HG03196 (cell line): ENCODE results near the gene HHATL.
"Not testable (repeated sequence)": the region's sequence is repeated elsewhere in the genome, so short reads cannot be mapped to it uniquely, and the experiment has no call there.

ENCODE experiments used
- ATAC-seq: cut with Tn5 transposase; IDR thresholded peaks from one replicate; pipeline ENCODE4 v1.9.1; 2021; ENCODE audit not compliant: unreplicated experiment

The HHATL gene

DNA sequence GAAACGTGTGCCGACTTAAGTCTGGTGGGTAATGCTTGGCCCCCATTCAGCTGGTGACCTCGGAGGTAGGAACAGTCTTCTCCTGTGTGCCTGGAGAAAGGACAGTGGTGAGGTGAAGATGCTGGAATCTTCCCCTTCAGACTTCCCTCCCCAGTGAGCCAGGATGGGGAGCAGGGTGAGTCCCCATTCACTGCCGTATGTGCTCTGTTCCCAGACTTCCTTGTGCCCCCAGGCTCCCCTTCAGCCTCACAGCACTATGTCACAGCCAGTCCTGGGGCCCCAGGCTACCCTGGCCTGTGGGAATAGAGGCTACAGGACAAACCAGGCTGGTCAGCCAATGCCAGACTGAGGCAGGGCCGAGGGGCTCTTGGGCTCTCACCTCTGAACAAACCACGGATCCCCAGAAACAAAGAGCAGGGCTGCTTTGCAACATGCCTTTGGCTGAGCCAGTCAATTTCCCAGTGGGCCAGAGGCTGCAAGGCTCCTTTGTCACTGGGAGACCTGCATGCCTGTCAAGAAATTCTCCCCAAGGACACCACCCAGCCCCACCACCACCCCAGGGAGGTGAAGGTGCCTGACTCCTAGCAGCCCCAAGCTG, 31.8 kb upstream of the HHATL start:
- ATAC-seq: no peak

DNA sequence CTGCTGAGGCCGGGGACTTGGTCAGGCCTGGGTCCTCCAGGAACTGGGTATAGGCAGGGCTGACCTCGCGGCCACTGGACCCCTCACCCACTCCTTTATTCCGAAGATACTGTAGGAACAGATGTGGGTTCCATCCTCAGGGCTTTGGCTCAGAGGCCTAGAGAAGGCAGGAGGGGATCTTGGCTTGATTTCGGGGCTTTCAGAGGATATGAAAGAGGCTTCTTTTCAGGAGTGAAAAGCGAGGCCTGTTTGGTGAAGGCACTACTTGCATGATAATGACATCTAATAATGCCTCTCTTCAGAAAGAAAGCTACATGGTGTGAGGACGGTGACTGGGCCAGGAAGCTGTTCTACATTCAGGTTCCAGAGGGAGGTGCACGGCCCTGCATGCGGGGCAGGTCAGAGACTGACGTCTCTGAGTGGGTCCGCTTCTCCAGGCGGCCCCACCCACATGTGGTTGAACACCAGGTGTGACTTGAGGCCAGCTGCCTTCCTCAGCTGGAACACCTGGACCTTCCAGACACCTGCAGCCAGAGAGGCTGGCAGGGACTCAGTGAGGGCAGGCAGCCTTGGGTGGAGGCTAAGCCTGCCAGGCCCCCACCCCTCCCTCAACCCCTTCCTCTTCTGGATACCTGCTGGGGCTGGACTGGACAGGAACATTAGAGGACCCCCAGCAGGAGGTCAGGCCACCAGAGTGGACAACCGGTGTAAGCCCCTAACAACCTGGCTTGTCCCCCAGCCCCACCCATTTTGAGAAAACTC, 31.1 kb upstream of the HHATL start:
- no peak for ATAC-seq

DNA sequence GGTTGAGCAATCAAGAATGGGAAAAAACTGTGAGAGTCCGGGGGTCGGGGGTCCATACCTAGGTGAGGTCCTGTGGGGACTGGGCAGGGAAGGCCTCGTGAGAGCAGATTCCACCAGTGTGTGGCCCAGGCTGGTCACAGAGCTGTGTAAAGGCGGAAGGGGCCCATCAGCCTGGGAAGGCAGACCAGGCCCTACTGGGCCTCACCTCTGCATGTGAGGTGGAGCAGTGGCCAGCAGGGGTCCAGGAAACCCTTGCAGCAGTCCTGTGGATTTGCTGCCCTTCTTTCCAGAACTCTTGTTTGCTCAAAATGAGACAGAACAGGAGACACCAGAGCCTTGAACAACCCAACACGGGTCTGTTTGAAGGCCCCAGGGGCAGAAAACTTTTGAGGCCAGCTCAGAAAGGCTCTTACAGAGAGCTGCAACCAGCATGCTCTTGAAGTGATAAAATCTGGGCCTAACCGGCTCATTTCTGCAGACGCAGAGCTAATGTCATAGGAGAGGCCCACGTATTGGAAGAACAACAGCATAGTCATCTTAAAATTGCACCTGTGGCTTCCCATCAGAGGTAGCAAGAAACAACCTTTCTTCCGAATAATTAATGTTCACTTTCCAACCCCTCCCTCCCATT, 30.3 kb upstream of the HHATL start:
- no peak for ATAC-seq

DNA sequence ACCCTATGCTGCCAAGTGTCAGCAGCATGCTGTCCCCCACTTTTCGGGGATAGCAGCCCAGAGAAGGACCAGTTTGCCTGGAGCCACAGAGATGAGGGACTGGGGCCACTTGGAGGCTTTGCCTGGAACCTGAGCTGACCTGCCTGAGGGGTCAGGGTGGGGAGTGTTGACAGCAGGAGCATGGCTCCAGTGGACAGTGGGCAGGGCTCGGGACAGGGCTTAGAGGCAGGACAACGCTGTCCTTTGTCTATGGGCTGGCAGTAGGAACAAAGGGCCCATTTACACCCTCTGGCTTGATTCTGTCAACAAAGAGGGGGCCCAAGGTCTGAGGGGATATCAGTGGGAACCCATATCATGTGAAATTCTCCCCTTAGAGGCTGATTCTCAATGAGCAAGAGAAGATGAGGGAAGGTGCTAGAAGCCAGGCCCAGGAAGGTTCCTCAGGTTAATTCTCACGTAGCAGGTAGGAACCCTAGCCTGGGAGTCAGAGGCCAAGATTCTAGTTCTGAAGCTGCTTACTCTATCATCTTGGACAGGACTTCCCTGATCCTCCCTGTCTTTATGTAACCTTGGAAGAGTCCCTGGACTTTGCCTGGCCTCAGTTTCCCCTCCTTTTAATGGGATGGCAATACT, 29.7 kb upstream of the HHATL start:
- no peak for ATAC-seq

DNA sequence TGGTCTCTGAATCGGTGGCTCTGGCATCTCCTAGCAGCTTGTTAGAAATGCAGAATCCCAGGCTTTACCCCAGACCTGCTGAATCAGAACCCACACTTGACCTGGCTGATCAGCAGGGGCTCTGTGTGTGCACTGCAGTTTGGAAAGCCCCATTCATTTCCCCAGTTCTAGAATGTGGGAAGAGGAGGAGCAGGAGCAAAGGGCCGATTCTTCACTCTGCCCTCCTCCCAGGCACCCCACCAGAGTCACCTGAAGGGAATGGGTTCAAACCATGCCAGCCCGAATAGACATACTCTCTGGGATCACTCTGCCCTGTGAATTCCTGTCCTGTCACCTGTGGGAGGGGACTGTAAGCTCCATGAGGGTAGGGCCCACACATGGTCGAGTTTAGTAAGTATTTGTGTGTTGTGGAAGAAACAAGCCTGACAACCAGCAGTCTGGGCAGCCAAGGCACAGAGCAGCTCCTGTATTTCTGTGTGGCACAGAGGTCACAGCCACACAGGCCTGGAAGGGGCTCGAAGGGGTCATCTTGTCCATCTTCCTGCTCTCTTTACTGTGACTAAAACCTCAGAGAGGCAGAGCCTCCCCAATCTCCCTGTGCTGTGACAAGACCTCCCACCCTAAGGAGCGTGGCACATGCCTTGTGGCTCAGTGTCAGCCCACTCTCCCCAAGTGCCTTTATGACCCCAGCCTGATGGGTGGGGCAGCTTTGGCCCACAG, 29.0 kb upstream of the HHATL start:
- ATAC-seq: no peak

DNA sequence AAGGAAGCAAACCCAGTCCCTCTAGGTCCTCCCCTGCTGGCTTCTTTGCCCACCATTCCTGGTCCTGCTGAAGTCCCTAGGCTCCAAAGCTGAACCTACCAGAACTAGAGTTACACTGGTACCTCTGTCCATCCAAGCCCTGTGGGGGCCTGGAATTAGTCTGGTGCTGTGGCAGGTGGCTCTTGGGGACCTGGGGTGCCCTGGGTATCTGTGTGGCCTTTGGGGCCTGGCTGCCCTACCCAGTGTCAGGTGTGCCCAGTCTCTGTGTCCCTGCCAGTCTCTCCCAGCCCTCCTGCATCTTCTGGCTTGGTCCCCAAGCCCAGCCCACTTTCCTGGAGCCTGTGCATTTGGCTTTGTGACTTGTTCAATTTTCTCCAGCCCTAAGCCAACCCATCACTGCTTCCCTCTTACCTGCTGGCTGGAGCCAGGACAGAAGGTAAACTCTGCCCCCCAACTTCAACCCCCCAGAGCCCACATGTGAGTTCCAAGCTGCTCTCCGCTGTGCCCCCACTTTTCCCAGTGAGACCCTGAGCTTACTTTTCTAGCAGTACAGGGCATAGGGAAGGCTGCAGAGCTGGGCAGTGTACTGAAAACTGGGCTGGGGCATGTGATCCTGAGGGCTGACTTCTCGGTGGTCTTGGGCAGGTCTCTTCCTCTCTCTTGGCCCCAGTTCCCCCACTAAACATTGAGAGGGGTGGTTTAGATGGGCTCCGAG, 28.3 kb upstream of the HHATL start:
- ATAC-seq: no peak

DNA sequence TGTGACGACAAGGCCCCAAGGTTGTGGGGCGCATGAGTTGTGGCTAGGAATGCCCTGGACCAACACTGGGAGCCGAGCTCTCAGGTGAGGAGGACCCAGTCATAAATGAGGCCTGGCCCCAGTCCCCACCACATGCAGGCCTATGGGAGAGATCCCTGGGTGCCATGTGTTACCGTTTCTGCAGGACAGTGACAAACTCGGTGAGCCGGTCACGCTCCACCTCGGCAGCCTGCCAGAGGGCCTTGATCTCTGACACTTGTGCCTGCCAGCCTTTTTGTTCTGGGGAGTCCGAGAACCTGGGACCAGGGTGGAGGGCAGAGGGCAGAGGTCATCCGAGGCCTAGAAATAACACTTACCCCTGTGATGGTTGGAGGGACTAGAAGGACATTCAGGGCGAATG, 27.7 kb upstream of the HHATL start:
- ATAC-seq: no peak

DNA sequence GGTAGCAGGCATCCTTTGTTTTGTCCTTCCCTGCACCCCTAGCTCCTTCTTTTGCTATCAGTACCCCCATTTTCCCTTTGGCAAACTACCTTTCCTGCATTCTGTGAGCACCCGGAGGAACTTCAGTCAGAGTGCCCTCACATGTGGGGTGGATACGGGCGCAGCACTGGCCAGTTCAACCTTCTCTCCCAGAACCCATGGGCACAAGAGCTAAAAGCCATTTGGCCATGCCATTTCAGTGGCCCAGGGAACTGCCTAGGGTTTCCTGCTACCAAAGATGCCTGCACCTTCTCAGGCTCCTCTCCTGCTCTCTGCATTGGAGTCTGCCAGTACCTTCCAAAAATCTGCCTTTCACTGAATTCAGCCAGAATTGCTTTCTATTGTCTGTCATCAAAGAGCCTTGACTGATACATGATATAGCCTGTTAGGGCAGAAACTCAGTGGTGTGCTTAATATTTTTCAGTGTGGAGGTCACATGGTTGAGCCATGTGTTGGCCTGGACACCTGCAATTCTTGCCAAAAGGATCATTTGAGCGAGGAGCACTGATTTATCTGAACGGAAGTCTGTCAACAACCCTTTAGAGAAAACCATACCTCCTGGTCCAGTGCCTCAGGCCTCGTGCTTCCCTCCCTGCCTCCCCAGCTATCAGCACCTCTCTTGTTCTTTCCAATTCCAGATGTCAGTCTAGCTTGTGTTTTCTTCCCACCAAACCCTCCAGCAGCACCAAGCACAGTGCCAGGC, 27.0 kb upstream of the HHATL start:
- no peak for ATAC-seq

DNA sequence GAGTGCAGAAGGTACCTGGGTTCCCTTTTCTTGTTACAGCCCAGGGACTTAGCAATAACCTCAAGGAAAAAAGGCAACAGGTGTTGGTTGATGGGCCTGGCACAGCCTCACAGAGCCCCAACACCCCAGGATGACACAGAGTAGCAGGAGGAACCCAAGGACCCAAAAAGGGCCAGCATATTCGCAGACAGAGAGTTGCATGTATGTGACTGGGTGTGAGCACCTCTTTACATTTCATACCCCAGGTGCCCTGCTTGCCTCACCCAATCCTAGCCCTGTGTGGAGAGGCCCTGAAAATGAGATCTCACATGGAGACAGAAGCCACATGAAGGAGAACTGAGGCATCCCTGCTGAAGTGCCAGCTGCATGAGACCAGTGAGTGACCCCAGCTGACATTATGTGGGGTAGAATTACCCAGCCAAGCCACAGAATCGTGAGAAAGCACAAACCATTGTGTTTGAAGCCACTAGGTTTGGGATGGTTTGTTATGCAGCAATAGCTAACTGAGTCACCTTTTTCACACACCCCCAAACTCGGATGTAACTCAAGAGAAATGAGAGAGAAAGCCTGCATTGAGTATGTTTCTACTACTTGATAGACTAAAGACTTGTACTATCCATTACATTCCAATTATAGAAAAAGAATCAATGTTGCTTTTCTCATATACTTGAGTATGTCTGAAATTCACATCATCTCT, 26.2 kb upstream of the HHATL start:
- no peak for ATAC-seq

DNA sequence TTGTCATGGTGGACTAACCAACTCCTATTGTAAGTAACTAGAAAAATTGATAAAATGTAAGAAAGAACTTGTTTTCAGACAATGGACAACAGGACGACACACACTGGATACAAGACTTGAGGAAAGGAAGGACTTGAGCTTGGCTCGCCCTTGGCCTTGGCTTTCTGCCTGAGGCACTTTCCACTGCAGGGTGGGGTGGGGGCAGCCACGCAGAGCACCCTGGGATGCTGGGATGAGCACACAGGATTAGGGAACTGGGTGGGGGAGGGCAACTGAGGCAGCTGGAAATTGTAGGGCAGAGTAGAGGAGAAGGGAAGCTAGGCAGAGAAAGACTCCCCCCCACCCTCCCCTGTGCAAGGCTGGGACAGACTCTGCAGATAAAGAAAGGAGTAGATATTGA, 25.5 kb upstream of the HHATL start:
- no peak for ATAC-seq

DNA sequence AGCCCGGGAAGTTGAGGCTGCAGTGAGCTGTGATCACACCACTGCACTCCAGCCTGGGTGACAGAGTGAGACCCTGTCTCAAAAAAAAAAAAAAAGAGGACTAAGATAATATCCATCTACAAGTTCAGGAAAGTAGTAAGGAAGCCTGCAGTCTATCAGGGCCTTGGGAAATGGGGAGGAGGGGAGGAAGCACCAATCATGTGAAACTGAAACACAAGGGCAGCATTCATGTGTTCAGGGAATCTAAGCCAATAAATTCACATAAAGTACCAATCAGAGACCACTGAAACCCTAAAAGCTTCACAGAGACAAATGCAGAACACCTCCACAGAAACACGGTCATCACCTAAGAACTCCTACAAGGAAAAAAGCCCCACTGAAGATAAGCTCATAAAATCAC, 22.9 kb upstream of the HHATL start:
- no peak for ATAC-seq

DNA sequence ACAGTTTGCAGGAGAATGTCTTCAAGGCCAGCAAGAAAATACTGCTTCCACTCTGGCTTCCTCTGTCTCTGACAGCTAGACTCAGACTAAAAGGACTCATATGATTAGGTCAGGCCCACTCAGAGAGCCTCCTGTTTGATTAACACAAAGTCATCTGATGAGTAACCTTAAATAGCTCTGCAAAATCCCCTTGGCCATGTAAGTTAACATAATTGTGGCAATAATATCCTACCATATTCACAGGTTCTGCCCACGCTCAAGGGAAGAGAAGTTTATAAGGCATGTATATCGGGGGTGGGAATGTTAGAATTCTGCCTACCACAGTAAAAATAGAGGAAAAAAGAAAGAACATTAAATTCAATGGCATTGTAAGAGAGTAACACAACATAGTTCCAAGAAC, 20.6 kb upstream of the HHATL start:
- no peak for ATAC-seq

DNA sequence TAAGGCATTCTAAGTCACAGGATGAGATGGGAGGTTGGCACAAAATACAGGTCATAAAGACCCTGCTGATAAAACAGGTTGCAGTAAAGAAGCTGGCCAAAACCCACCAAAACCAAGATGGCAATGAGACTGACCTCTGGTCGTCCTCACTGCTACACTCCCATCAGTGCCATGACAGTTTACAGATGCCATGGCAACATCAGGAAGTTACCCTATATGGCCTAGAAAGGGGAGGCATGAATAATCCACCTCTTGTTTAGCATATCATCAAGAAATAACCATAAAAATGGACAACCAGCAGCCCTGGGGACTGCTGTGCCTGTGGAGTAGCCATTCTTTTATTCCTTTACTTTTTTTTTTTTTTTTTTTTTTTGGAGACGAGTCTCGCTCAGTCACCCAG, 19.8 kb upstream of the HHATL start:
- not testable (repeated sequence) for ATAC-seq

DNA sequence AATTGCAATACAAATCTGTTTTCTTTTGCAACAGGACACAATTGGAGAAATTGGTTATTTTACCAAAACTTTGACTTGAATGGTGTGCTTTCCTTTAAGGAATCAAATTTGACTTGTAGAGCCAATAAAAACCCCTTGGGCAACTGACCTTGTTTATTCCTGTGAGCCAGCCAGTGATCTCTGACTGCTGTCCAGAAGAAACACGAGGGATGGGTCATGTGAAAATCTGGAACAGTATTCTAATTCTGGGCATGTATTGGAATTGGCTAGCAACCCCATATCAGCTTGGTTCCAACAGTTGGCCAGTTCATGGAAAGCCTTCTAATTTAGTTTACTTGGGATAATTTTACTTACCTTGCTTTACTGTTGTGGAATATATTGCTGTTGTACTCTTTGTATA, 19.1 kb upstream of the HHATL start:
- ATAC-seq: no peak

DNA sequence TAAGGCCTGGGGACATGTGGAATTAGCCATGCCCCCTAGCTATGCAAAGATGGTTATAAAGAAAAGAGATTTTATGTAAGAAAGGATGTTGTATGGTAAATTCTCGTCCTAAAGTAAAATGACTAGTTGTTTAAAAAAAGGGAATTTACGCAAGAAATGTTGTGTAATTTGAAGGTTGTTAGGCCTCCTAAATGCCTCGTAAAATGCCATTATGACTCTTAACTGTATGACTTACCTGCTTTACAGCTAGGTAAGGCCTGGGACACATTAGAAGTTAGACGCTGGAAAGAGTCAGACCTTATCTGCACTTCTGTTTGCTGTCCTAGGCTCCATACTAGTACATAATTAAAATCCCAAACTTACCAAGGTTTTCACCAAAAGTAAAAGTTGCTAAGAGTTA, 17.5 kb upstream of the HHATL start:
- ATAC-seq: no peak

DNA sequence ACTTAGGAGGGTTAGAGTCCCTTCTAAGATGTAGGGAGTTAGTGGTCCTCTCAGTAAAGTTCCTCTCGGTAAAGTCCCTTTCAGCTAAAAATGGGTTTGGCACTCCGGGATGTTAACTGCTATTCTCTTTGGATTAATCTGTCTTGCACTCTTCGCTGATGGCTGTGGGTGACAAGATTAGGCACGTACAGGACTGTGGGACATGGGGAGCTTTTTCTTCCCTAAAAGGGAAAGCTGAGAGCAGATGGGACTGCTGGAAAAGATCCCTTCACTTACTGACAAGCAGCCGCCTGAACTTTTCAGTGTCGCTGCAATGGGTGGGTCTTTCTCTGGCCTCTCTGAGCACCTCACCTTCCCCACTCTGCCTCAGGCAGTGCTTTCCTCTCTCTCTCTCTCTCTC, 16.4 kb upstream of the HHATL start:
- ATAC-seq: no peak

DNA sequence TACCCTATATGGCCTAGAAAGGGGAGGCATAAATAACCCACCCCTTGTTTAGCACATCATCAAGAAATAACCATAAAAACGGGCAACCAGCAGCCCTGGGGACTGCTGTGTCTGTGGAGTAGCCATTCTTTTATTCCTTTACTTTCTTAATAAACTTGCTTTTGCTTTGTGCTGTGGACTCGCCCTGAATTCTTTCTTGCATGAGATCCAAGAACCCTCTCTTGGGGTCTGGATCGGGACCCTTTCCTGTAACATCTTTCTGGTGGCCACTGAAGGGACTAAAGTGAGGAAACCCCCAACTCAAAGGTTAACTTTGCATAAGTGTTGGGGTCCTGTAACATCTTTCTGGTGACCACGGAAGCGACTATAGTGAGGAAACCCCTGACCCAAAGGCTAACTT, 15.7 kb upstream of the HHATL start:
- no peak for ATAC-seq

DNA sequence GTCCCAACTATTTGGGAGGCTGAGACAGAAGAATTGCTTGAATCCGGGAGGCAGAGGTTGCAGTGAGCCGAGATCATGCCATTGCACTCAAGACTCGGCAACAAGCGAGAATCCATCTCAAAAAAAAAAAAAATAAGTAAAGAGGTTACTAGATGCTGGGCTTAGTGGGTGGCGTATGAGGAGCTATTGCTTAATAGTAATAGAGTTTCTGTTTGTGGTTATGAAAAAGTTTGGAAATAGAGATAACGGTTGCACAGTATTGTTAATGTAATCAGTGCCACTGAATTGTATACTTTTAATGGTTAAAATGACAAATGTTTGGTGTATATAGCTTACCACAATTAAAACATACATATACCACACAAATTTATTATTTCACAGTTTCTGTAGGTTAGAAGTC, 14.7 kb upstream of the HHATL start:
- ATAC-seq: no peak

DNA sequence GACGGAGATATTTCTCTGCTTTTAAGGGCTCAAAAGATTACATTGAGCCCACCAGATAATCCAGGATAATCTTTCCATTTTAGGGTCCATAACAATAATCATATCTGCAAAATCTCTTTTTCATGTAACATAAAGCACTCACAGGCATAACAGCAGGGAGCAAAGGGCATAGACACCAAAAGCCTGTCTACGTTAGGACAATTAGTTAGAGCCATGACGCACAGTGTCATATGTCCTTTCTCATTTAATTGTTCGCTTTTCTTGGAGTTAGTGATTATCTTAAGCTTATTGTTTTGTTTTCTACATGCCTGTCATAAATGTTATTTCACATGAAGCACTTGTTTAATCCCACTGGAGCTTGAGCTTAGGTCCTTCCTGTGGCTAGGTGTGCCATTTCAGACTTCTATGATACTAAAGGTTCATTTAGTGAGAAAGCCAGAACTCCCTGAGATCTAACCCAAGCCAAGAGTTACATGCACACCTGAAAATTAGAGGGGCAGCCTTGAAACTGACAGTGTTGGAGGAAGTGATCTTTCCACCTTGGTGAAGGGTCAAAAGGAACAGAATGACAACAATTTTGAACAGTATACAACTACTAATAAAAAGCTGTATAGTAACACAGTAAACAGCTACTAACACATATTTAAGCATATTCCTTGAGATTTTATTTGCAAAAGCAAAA, 11.7 kb upstream of the HHATL start:
- no peak for ATAC-seq
